ENCODE results near the gene PUSL1.

DNA sequence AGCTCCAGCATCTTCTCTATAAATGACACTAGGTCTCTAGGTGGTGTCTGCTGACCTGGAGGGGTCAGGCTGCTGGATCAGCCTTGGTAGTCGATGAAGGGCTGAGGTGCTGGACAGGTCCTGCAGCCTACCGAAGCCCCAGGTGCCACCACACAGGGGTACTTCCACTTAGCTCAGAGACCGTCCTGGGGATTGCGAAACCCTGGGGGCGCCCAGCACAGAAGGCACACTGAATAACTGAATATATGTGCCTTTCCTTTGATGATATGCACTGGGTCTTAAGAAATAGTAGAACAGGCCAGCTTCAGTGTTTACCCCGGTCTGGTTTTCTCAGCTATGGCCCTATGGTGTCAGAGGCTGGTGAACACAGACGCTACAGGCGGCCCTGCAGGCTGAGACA lies 45.6 kb upstream of the PUSL1 start:
- no peak for TF ChIP-seq POLR2AphosphoS5 (IDR thresholded peaks at IDR 0.05; ENCODE audit: borderline replicate concordance, low read depth, low read length)
- TF ChIP-seq EZH2 (IDR thresholded peaks at IDR 0.05) = no peak
